GM23338 (cell line): ENCODE data around the gene SASH1. TPM values are rescaled to one million over a fixed set of nuclear protein-coding genes. Genes with fewer than 3 reads are reported as not detected.
"Not testable (repeated sequence)": the region's sequence is repeated elsewhere in the genome, so short reads cannot be mapped to it uniquely, and the experiment has no call there.

Source experiments
- ATAC-seq: fragments of 200-7000 bp; cut with Tn5 transposase; 3 replicates; pipeline ENCODE4 v1.9.1; 2020
- DNase-seq: peaks from one replicate; pipeline ENCODE4 v3.0.0-alpha.2; 2015; ENCODE audit warnings: low spot score
- H2AFZ ChIP-seq: fragments of 200-600 bp; sonication (generic); 2 replicates; pipeline ENCODE4 v1.8.0; 2016; ENCODE audit warnings: antibody characterized with exemption, mild to moderate bottlenecking, moderate library complexity
- H3F3A ChIP-seq: fragments of 200-600 bp; sonication (generic); replicated peaks from 2 replicates; pipeline ENCODE4 v1.8.0; 2017; ENCODE audit warnings: antibody characterized with exemption, mixed run types, low read depth
- H3K27ac ChIP-seq: fragments of 200-600 bp; sonication (generic); 2 replicates; pipeline ENCODE4 v1.6.1; 2016; ENCODE audit warnings: low read depth
- H3K27me3 ChIP-seq: fragments of 200-600 bp; sonication (generic); 2 replicates; pipeline ENCODE4 v1.8.0; 2016; ENCODE audit warnings: mild to moderate bottlenecking, mixed run types, moderate library complexity; ENCODE audit not compliant: insufficient read depth
- H3K36me3 ChIP-seq: fragments of 200-600 bp; sonication (generic); 2 replicates; pipeline ENCODE4 v1.8.0; 2016; ENCODE audit warnings: mild to moderate bottlenecking; ENCODE audit not compliant: insufficient read depth
- H3K4me1 ChIP-seq: fragments of 200-600 bp; sonication (generic); 2 replicates; pipeline ENCODE4 v1.8.0; 2016; ENCODE audit warnings: mild to moderate bottlenecking, moderate library complexity; ENCODE audit not compliant: insufficient read depth
- H3K4me2 ChIP-seq: fragments of 200-600 bp; sonication (generic); 2 replicates; pipeline ENCODE4 v1.7.1; 2017; ENCODE audit warnings: mixed run types
- H3K4me3 ChIP-seq: fragments of 200-600 bp; sonication (generic); 2 replicates; pipeline ENCODE4 v1.6.1; 2016; ENCODE audit warnings: mixed run types
- H3K79me2 ChIP-seq: fragments of 200-600 bp; sonication (generic); replicated peaks from 2 replicates; pipeline ENCODE4 v1.8.0; 2017; ENCODE audit warnings: mild to moderate bottlenecking; ENCODE audit not compliant: insufficient read depth
- H3K9me2 ChIP-seq: fragments of 200-600 bp; sonication (generic); 2 replicates; pipeline ENCODE4 v1.8.0; 2017; ENCODE audit not compliant: insufficient read depth
- H4K20me1 ChIP-seq: fragments of 200-600 bp; sonication (generic); replicated peaks from 2 replicates; pipeline ENCODE4 v1.8.0; 2017; ENCODE audit warnings: mild to moderate bottlenecking; ENCODE audit not compliant: insufficient read depth
- H3K27ac Mint-ChIP-seq: 2 replicates; pipeline ENCODE4 v1.8.0; 2020; ENCODE audit warnings: inconsistent platforms, mild to moderate bottlenecking, moderate library complexity, mixed read lengths
- H3K27me3 Mint-ChIP-seq: 3 replicates; pipeline ENCODE4 v1.8.0; 2022; ENCODE audit warnings: low read depth, mild to moderate bottlenecking, moderate library complexity, mixed read lengths, inconsistent platforms; ENCODE audit not compliant: insufficient read depth, poor library complexity
- H3K36me3 Mint-ChIP-seq: 3 replicates; pipeline ENCODE4 v1.8.0; 2021; ENCODE audit warnings: low read depth, mild to moderate bottlenecking, inconsistent platforms, moderate library complexity, mixed read lengths
- H3K4me1 Mint-ChIP-seq: 3 replicates; pipeline ENCODE4 v1.8.0; 2020; ENCODE audit warnings: mild to moderate bottlenecking, inconsistent platforms, mixed read lengths
- H3K4me3 Mint-ChIP-seq: 3 replicates; pipeline ENCODE4 v1.8.0; 2021; ENCODE audit warnings: moderate library complexity, mild to moderate bottlenecking, inconsistent platforms, mixed read lengths
- H3K9me3 Mint-ChIP-seq: 3 replicates; pipeline ENCODE4 v1.8.0; 2020; ENCODE audit warnings: moderate library complexity, mild to moderate bottlenecking, inconsistent platforms, mixed read lengths
- CTCF ChIP-seq, 2 experiments: fragments of 200-600 bp in 1 of 2; sonication (generic) in 1 of 2; conservative IDR thresholded peaks; 2 replicates each; pipeline versions ENCODE4 v1.5.1 to v1.6.1; 2016 to 2017; ENCODE audit warnings: antibody characterized with exemption in 2 of 2, low read depth in 2 of 2, mild to moderate bottlenecking in 2 of 2, moderate library complexity in 1 of 2
- ETS1 ChIP-seq: IDR thresholded peaks from 2 replicates; pipeline ENCODE4 v1.6.1; 2016; ENCODE audit warnings: antibody characterized with exemption
- EZH2phosphoT487 ChIP-seq: fragments of 200-600 bp; sonication (generic); IDR thresholded peaks from one replicate; pipeline ENCODE4 v1.8.1; 2018; ENCODE audit warnings: antibody characterized with exemption; ENCODE audit not compliant: unreplicated experiment
- JUNB ChIP-seq: IDR thresholded peaks from one replicate; pipeline ENCODE4 v1.6.1; 2016; ENCODE audit warnings: antibody characterized with exemption; ENCODE audit not compliant: unreplicated experiment
- NANOG ChIP-seq: IDR thresholded peaks from 2 replicates; pipeline ENCODE4 v1.6.1; 2016; ENCODE audit warnings: antibody characterized with exemption, borderline replicate concordance
- REST ChIP-seq: IDR thresholded peaks from one replicate; pipeline ENCODE4 v1.6.1; 2018; ENCODE audit warnings: antibody characterized with exemption; ENCODE audit not compliant: unreplicated experiment
- STAT1 ChIP-seq: IDR thresholded peaks from one replicate; pipeline ENCODE4 v1.6.1; 2016; ENCODE audit warnings: antibody characterized with exemption; ENCODE audit not compliant: unreplicated experiment
- ZNF114 ChIP-seq: fragments of 250-450 bp; sonication (Bioruptor Pico); IDR thresholded peaks from 2 replicates; pipeline ENCODE4 v1.5.0; 2020; ENCODE audit warnings: mild to moderate bottlenecking, moderate library complexity
- ZNF331 ChIP-seq: fragments of 250-450 bp; sonication (Bioruptor Pico); IDR thresholded peaks from 2 replicates; pipeline ENCODE4 v1.5.0; 2020; ENCODE audit warnings: low read depth, mild to moderate bottlenecking, moderate library complexity
- ZNF462 ChIP-seq: fragments of 250-450 bp; sonication (Bioruptor Pico); IDR thresholded peaks from 2 replicates; pipeline ENCODE4 v1.5.0; 2020; ENCODE audit warnings: mild to moderate bottlenecking, moderate library complexity
- polyA plus RNA-seq: library from polyadenylated mRNA; unstranded; fragments of >200 nt; fragmentation: Nextera tagmentation; extraction: Ambion mirVana; gene quantifications from 2 replicates; pipeline ENCODE4 v1.2.1, GENCODE V29; 2016
- total RNA-seq: library from RNA; depleted of rRNA; stranded (reverse); fragments of >200 nt; shearing (Covaris generic); gene quantifications from 2 replicates; pipeline ENCODE4 v1.2.3, GENCODE V29; 2014

Gene SASH1
- total and polyA plus RNA-seq, 2 experiments from 2014 or later: 8.2 to 30.2 TPM

- DNase-seq (no peak), ATAC-seq (no peak)
- Histone ChIP-seq H3K79me2 (peaks cover 33% of the 10 kb centered on the region), H3K27me3 (no peaks in the 10 kb centered on the region), H3F3A (no peaks in the 10 kb centered on the region), H3K9me2 (no peaks in the 10 kb centered on the region), H3K36me3 (no peaks in the 10 kb centered on the region), H3K4me2 (no peak overlapping the region), H3K4me1 (peaks cover 4% of the 10 kb centered on the region), H4K20me1 (peaks cover 10% of the 10 kb centered on the region; the same call in 1 of the 2 replicates), H2AFZ (no peak overlapping the region), H3K27ac (no peak overlapping the region), H3K4me3 (no peak overlapping the region)
- peaks cover 18% of the 10 kb centered on the region for H3K4me1 Mint-ChIP-seq
- peaks cover 10% of the 10 kb centered on the region for H3K27me3 Mint-ChIP-seq
- peaks cover 30% of the 10 kb centered on the region for H3K36me3 Mint-ChIP-seq
- no peaks in the 10 kb centered on the region; the same call in 2 of the 3 replicates for H3K9me3 Mint-ChIP-seq
- TF ChIP-seq ZNF114 (no peak), JUNB (no peak), ETS1 (no peak), CTCF (conservative IDR thresholded peaks at IDR 0.05; ENCODE audit: low read depth in 2 of 2) (no peak), NANOG (no peak), ZNF331 (no peak), ZNF462 (CRISPR knock-in tag) (no peak), EZH2phosphoT487 (no peak), REST (no peak), STAT1 (no peak)
- H3K4me3 Mint-ChIP-seq: no peak overlapping the region
- H3K27ac Mint-ChIP-seq: no peak overlapping the region; the same call in 1 of the 2 replicates
Measured at GRCh38 chr6:148389917-148390316, 47.3 kb downstream of the SASH1 start.

GRCh38 chr6:148392127-148392526, 49.5 kb downstream of the SASH1 start:
- H3K4me1 ChIP-seq, H3K9me3 Mint-ChIP-seq, H3K9me2 ChIP-seq, H3F3A ChIP-seq, H3K4me3 Mint-ChIP-seq, H3K4me2 ChIP-seq, H3K4me1 Mint-ChIP-seq, H4K20me1 ChIP-seq, H3K27me3 ChIP-seq, ATAC-seq, H2AFZ ChIP-seq, H3K27me3 Mint-ChIP-seq, H3K27ac ChIP-seq, H3K4me3 ChIP-seq, DNase-seq, H3K27ac Mint-ChIP-seq, H3K36me3 ChIP-seq: not testable (repeated sequence)
- peaks cover 29% of the 10 kb centered on the region for H3K79me2 ChIP-seq
- H3K36me3 Mint-ChIP-seq: peaks cover 30% of the 10 kb centered on the region
